Stimulated activated CD8-positive, alpha-beta memory T cell treated with anti-CD3 and anti-CD28 coated beads, Interleukin-4, amount 100 ng/mL, for 4 hours (primary cell): ENCODE measurements around the gene DNAJB1.
"Not testable (repeated sequence)": the region's sequence is repeated elsewhere in the genome, so short reads cannot be mapped to it uniquely, and the experiment has no call there.

Source experiments
- DNase-seq, 2 donors: peaks; one replicate each; pipeline ENCODE4 v3.0.0-alpha.2; 2020; ENCODE audit warnings: low read depth in 2 of 2, low spot score in 1 of 2

Gene DNAJB1

GRCh38 chr19:14520543-14520942 lies 2.3 kb upstream of the DNAJB1 start:
- no peak for DNase-seq

- DNase-seq = no peak
Measured at GRCh38 chr19:14519860-14520407, 1.7 kb upstream of the DNAJB1 start.

GRCh38 chr19:14519245-14519859 lies 1.2 kb upstream of the DNAJB1 start:
- DNase-seq = no peak

- no peak for DNase-seq
Measured at GRCh38 chr19:14517446-14517839, 754 bp downstream of the DNAJB1 start.

GRCh38 chr19:14516746-14517438 lies 1.3 kb downstream of the DNAJB1 start:
- DNase-seq = no peak

- no peak for DNase-seq
Measured at GRCh38 chr19:14516048-14516534, 2.1 kb downstream of the DNAJB1 start.

GRCh38 chr19:14515501-14516047 lies 2.6 kb downstream of the DNAJB1 start:
- no peak for DNase-seq

- no peak for DNase-seq
Measured at GRCh38 chr19:14514215-14514863, 3.9 kb downstream of the DNAJB1 start.

- DNase-seq = no peak
Measured at GRCh38 chr19:14512406-14512961, 5.7 kb downstream of the DNAJB1 start.

- no peak for DNase-seq
Measured at GRCh38 chr19:14511229-14511593, 7.0 kb downstream of the DNAJB1 start.

- DNase-seq = no peak
Measured at GRCh38 chr19:14510311-14511228, 7.6 kb downstream of the DNAJB1 start.

- DNase-seq = no peak
Measured at GRCh38 chr19:14507704-14508542, 10.3 kb downstream of the DNAJB1 start.

GRCh38 chr19:14505488-14506239 lies 12.5 kb downstream of the DNAJB1 start:
- DNase-seq = peak; percentile 43 to 52

- DNase-seq = not testable (repeated sequence)
Measured at GRCh38 chr19:14504575-14504974, 13.6 kb downstream of the DNAJB1 start.

- DNase-seq = no peak
Measured at GRCh38 chr19:14503285-14503684, 14.9 kb downstream of the DNAJB1 start.

GRCh38 chr19:14502334-14503092 lies 15.7 kb downstream of the DNAJB1 start:
- DNase-seq = no peak

- no peak for DNase-seq
Measured at GRCh38 chr19:14497228-14497921, 20.8 kb downstream of the DNAJB1 start.
